HG03575 (cell line): ENCODE data around the gene MAP7D1.

Experiments used
- ATAC-seq: cut with Tn5 transposase; IDR thresholded peaks from one replicate; pipeline ENCODE4 v1.9.1; 2021; ENCODE audit not compliant: unreplicated experiment, insufficient number of reproducible peaks, low FRiP score; ENCODE audit errors: extremely low read depth

MAP7D1 gene

GRCh38 chr1:36162680-36163239, 6.8 kb downstream of the MAP7D1 start:
- no peak for ATAC-seq

DNA sequence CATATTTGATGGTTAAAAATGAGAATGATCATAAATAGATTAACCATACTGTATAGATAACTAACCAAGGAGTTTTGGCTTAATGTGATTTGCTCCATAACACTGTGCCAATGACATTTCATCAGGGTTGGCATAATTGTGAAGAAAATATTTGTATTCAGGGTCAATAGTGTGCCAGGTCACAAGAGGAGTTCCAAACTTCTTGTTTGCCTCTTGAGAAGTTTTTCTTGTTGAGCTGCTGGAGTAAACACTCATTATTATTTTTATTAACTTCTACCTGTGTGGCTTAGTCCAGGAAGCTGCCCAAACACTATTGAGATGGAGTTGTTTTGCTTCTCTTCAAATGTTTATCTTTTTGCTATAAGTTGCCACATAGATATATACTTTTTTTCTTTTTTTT, 7.5 kb downstream of the MAP7D1 start:
- no peak for ATAC-seq

- ATAC-seq = no peak
Measured at GRCh38 chr1:36164361-36164760, 8.4 kb downstream of the MAP7D1 start.

DNA sequence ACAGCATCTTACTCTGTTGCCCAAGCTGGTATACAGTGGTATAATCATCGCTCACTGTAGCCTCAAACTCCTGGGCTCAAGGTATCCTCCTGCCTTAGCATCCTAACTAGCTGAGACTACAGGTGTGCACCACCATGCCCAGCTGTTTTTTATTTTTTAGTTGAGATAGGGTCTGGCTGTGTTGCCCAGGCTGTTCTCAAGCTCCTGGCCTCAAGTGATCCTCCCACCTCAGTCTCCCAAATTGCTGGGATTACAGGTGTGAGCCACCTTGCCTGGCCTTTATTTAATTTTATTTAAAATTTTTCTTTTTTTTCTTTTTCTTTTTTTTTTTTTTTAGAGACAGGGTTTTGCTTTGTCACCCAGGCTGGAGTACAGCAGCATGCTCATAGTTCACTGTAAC, 9.2 kb downstream of the MAP7D1 start:
- no peak for ATAC-seq

- no peak for ATAC-seq
Measured at GRCh38 chr1:36166136-36166535, 10.2 kb downstream of the MAP7D1 start.

GRCh38 chr1:36166938-36167905, 11.3 kb downstream of the MAP7D1 start:
- no peak for ATAC-seq

- no peak for ATAC-seq
Measured at GRCh38 chr1:36168514-36168913, 12.6 kb downstream of the MAP7D1 start.

DNA sequence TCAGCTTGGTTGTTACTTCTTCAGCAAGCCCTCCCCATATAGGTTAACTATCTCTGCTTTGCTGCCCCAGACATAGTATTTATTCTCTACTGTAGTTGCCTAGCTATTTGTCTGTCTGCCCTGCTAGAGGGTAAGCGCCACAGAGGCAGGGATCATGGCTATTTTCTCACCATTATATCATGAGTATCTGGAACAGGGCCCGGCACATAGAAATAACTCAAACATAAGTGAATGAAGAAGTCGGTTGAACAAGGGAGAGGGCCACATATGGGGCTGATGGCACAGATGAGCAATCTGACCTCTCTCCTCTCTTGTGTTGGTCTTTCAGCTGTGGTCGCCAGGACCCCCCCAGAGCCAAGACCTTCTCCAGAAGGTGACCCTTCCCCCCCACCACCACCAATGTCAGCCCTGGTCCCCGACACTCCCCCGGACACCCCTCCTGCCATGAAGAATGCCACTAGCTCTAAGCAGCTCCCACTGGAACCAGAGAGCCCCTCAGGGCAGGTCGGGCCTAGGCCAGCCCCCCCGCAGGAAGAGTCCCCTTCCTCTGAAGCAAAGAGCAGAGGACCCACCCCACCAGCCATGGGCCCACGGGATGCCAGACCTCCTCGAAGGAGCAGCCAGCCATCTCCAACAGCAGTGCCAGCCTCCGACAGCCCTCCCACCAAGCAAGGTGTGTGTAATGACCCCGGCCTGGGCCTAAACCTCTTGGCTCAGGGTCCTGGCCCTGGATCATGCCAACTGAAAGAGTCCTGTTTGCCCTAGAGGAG, 14.9 kb downstream of the MAP7D1 start:
- ATAC-seq = no peak

GRCh38 chr1:36172017-36172747, 16.2 kb downstream of the MAP7D1 start:
- ATAC-seq = no peak

- ATAC-seq = no peak
Measured at GRCh38 chr1:36172983-36173382, 17.0 kb downstream of the MAP7D1 start.

DNA sequence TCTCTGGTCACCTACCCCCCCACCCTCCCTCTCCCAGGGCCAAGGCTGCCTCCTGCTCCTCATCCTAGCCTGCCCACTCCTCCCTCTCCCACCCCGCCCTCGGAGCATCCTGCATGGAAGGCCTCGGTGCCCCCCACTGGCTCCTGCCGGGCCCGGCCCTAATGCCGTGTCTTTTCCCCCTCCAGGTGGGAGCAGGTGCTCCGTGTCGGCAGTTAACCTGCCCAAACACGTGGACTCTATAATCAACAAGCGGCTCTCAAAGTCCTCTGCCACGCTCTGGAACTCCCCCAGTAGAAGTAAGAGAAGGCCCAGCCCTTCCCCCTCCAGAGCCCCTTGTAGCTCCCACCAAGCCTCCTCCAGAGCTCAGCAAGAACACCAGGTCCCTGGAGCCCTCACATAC, 18.8 kb downstream of the MAP7D1 start:
- ATAC-seq = no peak

DNA sequence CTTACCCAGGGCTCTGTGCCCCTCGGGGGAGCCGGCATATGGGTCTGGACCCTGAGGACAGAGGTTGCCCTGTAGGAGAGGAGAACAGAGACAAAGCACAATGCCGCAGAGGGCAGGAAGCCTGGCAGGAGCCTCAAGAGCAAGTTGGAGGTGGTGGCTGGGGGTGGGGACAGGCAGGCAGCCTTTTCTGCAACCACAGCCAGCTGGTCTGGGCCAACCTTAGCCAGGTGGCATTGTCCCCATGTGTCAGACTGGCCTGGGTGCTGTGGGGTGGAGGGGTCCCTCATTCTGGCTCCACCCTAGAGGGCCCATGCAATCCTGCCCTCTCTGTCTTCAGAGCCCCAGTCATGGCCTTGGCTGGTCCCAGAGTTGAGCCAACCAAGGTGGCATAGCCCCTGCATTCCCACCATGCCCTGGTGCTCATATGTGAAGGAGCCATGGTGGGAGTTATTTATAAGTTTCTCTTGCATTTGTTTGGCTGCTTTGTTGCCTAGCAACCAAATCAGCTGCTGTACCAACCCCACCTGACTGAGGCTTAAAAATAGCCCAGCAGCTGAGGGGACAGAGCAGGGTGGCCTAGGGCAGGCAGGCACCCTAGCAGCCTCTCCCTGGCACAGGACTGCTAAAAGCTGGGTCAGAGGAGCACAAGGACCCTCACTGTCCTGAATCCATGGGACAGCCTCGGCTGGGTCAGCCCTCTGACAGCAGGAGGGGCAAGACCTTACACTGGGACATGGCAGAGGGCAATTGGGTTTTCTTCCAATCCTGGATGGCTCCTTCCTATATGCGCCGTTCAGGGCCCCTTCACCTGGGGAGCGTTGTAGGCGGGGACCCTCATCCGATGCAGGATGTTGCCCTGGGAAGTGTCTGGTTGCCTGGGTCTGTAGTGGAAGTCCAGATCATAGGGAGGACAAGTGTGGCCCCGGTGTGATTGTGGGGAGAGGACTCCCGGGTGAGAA, 19.5 kb downstream of the MAP7D1 start:
- ATAC-seq = no peak

- ATAC-seq = no peak
Measured at GRCh38 chr1:36176106-36176949, 20.4 kb downstream of the MAP7D1 start.

- no peak for ATAC-seq
Measured at GRCh38 chr1:36177589-36178431, 21.9 kb downstream of the MAP7D1 start.

GRCh38 chr1:36178471-36179219, 22.7 kb downstream of the MAP7D1 start:
- ATAC-seq = no peak

GRCh38 chr1:36179220-36179600, 23.2 kb downstream of the MAP7D1 start:
- no peak for ATAC-seq
